ENCODE measurements around the gene RGSL1. TPM values are rescaled to one million over a fixed set of nuclear protein-coding genes. Genes with fewer than 3 reads are reported as not detected.

RGSL1 gene
- total RNA-seq, 1 experiment from 2014 or later: not detected

DNA sequence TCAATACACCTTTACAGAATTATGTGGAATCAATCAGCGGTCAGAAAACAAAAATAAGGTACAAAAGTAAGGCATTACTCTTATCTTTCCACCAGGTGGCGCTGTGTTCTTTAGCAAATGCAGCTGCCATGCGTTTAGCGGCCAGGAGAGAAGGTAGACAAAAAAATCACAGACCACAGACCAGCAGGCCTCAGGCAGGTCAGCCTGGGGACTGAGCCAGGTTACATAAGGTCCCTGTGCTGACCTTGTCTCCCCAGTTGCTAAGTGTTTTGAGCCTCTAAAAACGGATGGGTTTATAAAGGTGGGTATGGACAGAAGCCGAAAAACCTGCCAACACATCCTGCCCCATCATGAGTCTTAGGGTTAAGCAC lies 151.5 kb downstream of the RGSL1 start:
- intact Hi-C loops (cut with micrococcal nuclease; ENCODE audit: unreplicated experiment): loop anchor here (1.0 to 5.0 kb wide), 2 partner anchors 71 to 181 kb away; no protein-coding TSS in a partner anchor
- BruUV-seq (replicated peaks): no TSS peak
- CTCF ChIA-PET: interaction anchor here (1.3 to 3.1 kb wide), 3 partner anchors 181 to 185 kb away, joined by 14 to 40 read pairs (median 19); no protein-coding TSS in a partner anchor
- peaks cover 43% of the 10 kb centered on the region for H3K36me3 ChIP-seq (ENCODE audit: insufficient read depth, low read length, poor library complexity, severe bottlenecking)
- POLR2A ChIA-PET (ENCODE audit: low non-redundant PET): interaction anchor here (0.6 kb wide), 1 partner anchor 16 kb away, joined by 7 read pairs; no protein-coding TSS in a partner anchor
- H3K9me3 ChIP-seq (ENCODE audit: low read depth, low read length, poor library complexity, severe bottlenecking): no peaks in the 10 kb centered on the region
- DNase-seq (ENCODE audit: low spot score): peak; percentile 84
- peaks cover 30% of the 10 kb centered on the region for H3K4me1 ChIP-seq (ENCODE audit: insufficient read depth, low read length, poor library complexity, severe bottlenecking)
- no peaks in the 10 kb centered on the region for H3K27me3 ChIP-seq (replicated peaks; ENCODE audit: insufficient read depth, low read depth, low read length, poor library complexity)
- peak overlapping the region; percentile 39 for H3K27ac ChIP-seq (ENCODE audit: low read depth, low read length, poor library complexity, severe bottlenecking)
- peak overlapping the region; percentile 65 for H3K4me3 ChIP-seq (ENCODE audit: low read depth, low read length, poor library complexity, severe bottlenecking)
- no peak for TF ChIP-seq EZH2 (IDR thresholded peaks at IDR 0.05; ENCODE audit: borderline replicate concordance, low read depth, low read length, poor library complexity, severe bottlenecking)
- TF ChIP-seq, protein P1, sequence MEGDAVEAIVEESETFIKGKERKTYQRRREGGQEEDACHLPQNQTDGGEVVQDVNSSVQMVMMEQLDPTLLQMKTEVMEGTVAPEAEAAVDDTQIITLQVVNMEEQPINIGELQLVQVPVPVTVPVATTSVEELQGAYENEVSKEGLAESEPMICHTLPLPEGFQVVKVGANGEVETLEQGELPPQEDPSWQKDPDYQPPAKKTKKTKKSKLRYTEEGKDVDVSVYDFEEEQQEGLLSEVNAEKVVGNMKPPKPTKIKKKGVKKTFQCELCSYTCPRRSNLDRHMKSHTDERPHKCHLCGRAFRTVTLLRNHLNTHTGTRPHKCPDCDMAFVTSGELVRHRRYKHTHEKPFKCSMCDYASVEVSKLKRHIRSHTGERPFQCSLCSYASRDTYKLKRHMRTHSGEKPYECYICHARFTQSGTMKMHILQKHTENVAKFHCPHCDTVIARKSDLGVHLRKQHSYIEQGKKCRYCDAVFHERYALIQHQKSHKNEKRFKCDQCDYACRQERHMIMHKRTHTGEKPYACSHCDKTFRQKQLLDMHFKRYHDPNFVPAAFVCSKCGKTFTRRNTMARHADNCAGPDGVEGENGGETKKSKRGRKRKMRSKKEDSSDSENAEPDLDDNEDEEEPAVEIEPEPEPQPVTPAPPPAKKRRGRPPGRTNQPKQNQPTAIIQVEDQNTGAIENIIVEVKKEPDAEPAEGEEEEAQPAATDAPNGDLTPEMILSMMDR (conservative IDR thresholded peaks at IDR 0.05; ENCODE audit: low read depth, low read length): peak; percentile 88

DNA sequence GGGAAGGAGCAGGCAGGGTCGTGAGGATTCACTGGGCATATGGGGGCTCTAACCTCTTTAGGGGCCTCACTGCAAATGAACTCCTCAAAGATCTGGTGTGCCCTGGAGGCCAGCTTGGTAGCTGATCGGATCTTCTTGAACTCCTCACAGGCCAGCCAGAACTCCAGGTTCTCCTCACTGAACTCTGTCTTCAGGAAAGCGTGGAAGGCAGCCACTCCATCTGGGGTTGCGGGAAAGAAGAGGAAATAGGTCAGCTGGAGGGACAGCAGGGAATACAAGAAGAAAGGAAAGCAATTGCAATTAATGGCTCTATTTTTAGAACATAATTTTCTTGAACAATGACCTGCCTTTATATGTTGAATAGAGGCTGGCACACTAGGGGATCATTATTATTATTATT lies 152.0 kb downstream of the RGSL1 start:
- TF ChIP-seq EZH2 (IDR thresholded peaks at IDR 0.05; ENCODE audit: borderline replicate concordance, low read depth, low read length, poor library complexity, severe bottlenecking): no peak
- peak overlapping the region; percentile 39 for H3K27ac ChIP-seq (ENCODE audit: low read depth, low read length, poor library complexity, severe bottlenecking)
- DNase-seq (ENCODE audit: low spot score): no peak
- H3K4me1 ChIP-seq (ENCODE audit: insufficient read depth, low read length, poor library complexity, severe bottlenecking): peaks cover 35% of the 10 kb centered on the region
- H3K9me3 ChIP-seq (ENCODE audit: low read depth, low read length, poor library complexity, severe bottlenecking): no peaks in the 10 kb centered on the region
- H3K36me3 ChIP-seq (ENCODE audit: insufficient read depth, low read length, poor library complexity, severe bottlenecking): peaks cover 43% of the 10 kb centered on the region
- ChIA-PET CTCF (interaction anchor here (0.5 to 3.1 kb wide), 4 partner anchors 13 to 184 kb away, joined by 3 to 40 read pairs (median 16); no protein-coding TSS in a partner anchor), POLR2A (ENCODE audit: low non-redundant PET) (no interaction called here)
- intact Hi-C loops (cut with micrococcal nuclease; ENCODE audit: unreplicated experiment): loop anchor here (1.0 to 5.0 kb wide), 2 partner anchors 70 to 180 kb away; no protein-coding TSS in a partner anchor
- H3K4me3 ChIP-seq (ENCODE audit: low read depth, low read length, poor library complexity, severe bottlenecking): peak overlapping the region; percentile 65
- no TSS peak for BruUV-seq (replicated peaks)
- no peaks in the 10 kb centered on the region for H3K27me3 ChIP-seq (replicated peaks; ENCODE audit: insufficient read depth, low read depth, low read length, poor library complexity)

DNA sequence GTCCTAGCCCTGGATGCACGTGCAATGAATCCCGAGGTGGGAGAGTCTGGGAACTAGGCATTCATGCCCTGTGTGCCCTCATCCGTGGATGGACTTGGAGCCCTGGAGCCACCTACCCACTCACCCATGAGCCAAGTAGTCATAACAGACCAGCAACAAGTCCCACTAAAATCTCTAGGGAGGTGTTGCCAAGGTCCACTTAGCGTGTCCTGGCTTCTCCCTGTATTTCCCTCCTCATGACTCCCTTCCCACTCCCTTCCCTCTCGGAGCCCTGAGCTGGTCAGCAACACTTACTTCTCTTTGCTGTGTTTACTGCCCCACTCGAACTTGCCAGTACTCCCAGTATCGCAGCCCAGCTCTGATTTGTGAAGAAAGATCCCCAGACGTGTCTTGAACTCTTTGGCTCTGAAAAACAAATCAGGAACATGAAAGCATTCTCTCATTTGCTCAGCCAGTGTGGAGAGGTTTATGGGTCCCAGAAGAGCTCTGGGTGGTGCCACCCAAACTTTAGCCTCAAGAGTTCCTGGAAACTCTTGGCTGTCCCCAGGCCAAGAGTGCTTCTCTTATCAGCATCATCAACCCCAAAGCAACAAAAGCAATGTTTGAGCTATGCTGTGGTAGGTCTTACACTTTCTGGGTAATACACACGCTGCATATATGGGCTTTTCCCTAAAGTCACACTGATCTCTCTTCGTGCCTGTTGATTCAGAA lies 153.1 kb downstream of the RGSL1 start:
- DNase-seq (ENCODE audit: low spot score): no peak
- POLR2A ChIA-PET (ENCODE audit: low non-redundant PET): interaction anchor here (0.6 to 0.8 kb wide), 4 partner anchors 9 to 143 kb away, joined by 3 to 5 read pairs (median 4); no protein-coding TSS in a partner anchor
- Histone ChIP-seq H3K4me1 (ENCODE audit: insufficient read depth, low read length, poor library complexity, severe bottlenecking) (peaks cover 42% of the 10 kb centered on the region), H3K27me3 (replicated peaks; ENCODE audit: insufficient read depth, low read depth, low read length, poor library complexity) (no peaks in the 10 kb centered on the region), H3K4me3 (ENCODE audit: low read depth, low read length, poor library complexity, severe bottlenecking) (peak overlapping the region; percentile 65), H3K9me3 (ENCODE audit: low read depth, low read length, poor library complexity, severe bottlenecking) (no peaks in the 10 kb centered on the region), H3K36me3 (ENCODE audit: insufficient read depth, low read length, poor library complexity, severe bottlenecking) (peaks cover 43% of the 10 kb centered on the region), H3K27ac (ENCODE audit: low read depth, low read length, poor library complexity, severe bottlenecking) (peak overlapping the region; percentile 39)
- BruUV-seq (replicated peaks): TSS peak; percentile 62
- CTCF ChIA-PET: interaction anchor here (0.7 to 2.7 kb wide), 4 partner anchors 179 to 185 kb away, joined by 3 to 15 read pairs (median 6); no protein-coding TSS in a partner anchor
- intact Hi-C loops (cut with micrococcal nuclease; ENCODE audit: unreplicated experiment): loop anchor here (5.0 kb wide), 1 partner anchor 69 kb away; no protein-coding TSS in a partner anchor
- TF ChIP-seq, protein P1 (conservative IDR thresholded peaks at IDR 0.05; ENCODE audit: low read depth, low read length): no peak
- no peak for TF ChIP-seq EZH2 (IDR thresholded peaks at IDR 0.05; ENCODE audit: borderline replicate concordance, low read depth, low read length, poor library complexity, severe bottlenecking)
